A549 treated with RU486 at 1 μM for 4 hours (cell line): Measurements from ENCODE around the gene CRY2. TPM values are rescaled to one million over a fixed set of nuclear protein-coding genes. Genes with fewer than 3 reads are reported as not detected.

Source experiments
- total RNA-seq: library from RNA; stranded (reverse); fragments of 200-300 nt; extraction: Qiagen RNA extraction; gene quantifications from 5 replicates; pipeline ENCODE4 v1.2.3, GENCODE V29; 2022; ENCODE audit warnings: low read depth

Gene CRY2
- total RNA-seq, result 2.7 to 3.7 TPM (median 3.2 TPM) in 5 replicates

GRCh38 chr11:45846974-45847910 is at the start of gene CRY2:
CRY2 (plus strand) TSS chr11:45847475; CDS start chr11:45847491, 16 bp downstream.

GRCh38 chr11:45804761-45805304 is 42.4 kb upstream of the CRY2 start, which contains the start of gene SLC35C1:
SLC35C1 (plus strand) TSS chr11:45805149; CDS start chr11:45805802, 653 bp downstream.

GRCh38 chr11:45885274-45885920 is 38.1 kb downstream of the CRY2 start, which contains the start of gene MAPK8IP1:
MAPK8IP1 (plus strand) TSS chr11:45885651; CDS start chr11:45885821, 170 bp downstream.

DNA sequence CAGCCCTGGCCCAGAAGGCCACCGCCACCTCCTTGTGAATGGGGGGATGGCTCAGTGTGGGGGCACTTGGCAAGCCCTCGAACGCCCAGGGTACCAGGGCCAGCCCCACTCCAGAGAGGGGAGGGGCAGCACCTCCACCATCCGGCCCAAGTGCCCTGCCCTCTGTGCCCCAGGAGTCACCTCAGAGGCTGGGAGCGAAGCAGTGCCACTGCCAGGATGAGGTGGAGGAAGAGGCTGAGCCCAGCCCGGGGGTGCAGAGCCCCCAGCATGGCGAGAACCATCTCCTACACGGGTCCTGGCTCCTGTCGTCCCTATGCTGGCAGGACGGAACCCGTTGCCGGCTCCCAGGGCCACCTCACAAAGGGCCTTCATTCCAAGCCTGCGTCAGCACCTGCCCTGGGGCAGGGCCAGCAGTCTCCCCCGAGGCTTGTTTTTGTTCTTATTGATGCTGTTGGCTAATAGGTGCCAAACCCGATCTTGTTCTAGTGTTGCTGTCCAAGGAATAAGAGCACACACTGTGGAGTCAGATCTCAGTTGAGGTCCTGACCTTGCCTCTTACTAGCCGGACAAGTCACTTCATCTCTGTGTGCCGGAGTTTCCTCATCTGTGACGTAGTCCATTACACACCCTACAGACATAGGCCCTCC is 59.8 kb downstream of the CRY2 start, which contains the start of gene FREY1:
FREY1 (minus strand) TSS at position 307 of the 647 bp plus-strand sequence; CDS start at position 281, 26 bp downstream.

GRCh38 chr11:45917623-45918330 is 70.5 kb downstream of the CRY2 start, which contains the start of gene PEX16:
PEX16 (minus strand) TSS chr11:45917877; CDS start chr11:45917811, 66 bp downstream.

DNA sequence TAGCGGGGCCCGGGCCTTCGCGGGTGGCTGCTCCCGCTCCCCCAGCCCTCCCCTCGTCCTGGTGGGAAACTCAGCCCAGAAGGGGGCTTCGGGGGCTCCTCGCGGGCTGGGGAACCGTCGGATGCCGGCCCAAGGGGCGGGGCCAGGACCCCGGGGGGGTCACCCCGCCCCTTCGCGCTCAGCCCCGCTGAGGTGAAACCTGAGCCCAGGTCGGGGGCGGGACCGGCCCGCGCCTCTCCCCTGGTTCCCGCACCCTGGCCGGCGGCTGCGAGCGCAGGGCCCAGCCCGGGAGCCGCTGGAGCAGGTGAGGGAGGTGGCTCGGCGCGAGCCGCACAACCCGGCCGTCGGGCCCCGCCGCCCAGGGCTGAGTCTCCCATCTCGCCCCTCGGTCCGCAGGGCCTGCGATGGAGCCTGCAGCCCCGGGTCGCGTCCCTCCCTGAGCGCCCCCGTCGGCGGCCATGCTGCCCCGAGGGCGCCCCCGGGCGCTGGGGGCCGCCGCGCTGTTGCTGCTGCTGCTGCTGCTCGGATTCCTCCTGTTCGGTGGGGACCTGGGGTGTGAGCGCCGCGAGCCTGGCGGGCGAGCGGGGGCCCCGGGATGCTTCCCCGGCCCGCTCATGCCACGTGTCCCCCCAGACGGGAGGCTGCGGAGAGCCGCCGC is 75.3 kb downstream of the CRY2 start, which contains the start of gene LARGE2:
LARGE2 (plus strand) TSS at position 232 of the 658 bp plus-strand sequence; CDS start at position 459, 227 bp downstream.

Other genes starting within 250 kb of the CRY2 start
- 1.1 to 1.5 TPM (median 1.3 TPM) in 5 replicates for gene CHST1, start 181.9 kb upstream of the CRY2 start, total RNA-seq
- 26.0 to 32.5 TPM (median 30.3 TPM) in 5 replicates for gene SLC35C1, start 42.3 kb upstream of the CRY2 start, total RNA-seq
- 5.3 to 7.8 TPM (median 5.9 TPM) in 5 replicates for gene MAPK8IP1, start 38.2 kb downstream of the CRY2 start, total RNA-seq
- 0.20 to 1.00 TPM (median 0.32 TPM) in 3 of 5 replicates, not detected in the others for gene FREY1, start 59.8 kb downstream of the CRY2 start, total RNA-seq
- gene PEX16, start 70.4 kb downstream of the CRY2 start, total RNA-seq, result 14.1 to 20.3 TPM (median 19.9 TPM) in 5 replicates
- 1.4 to 3.5 TPM (median 2.6 TPM) in 5 replicates for gene LARGE2, start 75.2 kb downstream of the CRY2 start, total RNA-seq